Measurements from ENCODE around the gene HPF1.
A peak's percentile ranks its signal among the peaks of the same experiment; 100 is the strongest.
"Not testable (repeated sequence)": the region's sequence is repeated elsewhere in the genome, so short reads cannot be mapped to it uniquely, and the experiment has no call there.

HPF1 gene

DNA sequence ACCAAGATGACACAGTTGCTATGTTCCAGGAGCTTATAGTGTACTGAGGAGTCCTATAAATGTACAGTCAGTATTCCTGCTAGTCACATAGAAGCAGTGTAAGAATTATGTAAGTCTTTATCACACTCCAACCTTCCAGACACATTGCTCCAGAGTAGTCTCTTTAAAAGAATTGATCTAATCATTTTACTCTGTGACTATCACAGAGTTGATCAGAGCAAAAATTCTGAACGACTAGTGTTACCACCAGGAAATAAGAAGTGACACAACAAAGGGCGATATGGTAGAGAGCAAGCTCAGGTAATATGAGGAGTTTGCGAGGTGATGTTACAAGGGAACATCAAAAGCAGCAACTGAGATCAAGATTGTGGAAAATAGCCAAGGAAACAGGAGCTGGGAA, 9.0 kb upstream of the HPF1 start:
- DNase-seq: no peak
- CTCF ChIA-PET: interaction anchor here (1.1 kb wide), 1 partner anchor 25 kb away, joined by 3 read pairs; no protein-coding TSS in a partner anchor
- no peak overlapping the region for H3K27ac Mint-ChIP-seq
- H3K9me3 Mint-ChIP-seq: no peaks in the 10 kb centered on the region
- no peak overlapping the region for H3K4me3 Mint-ChIP-seq
- H3K4me1 Mint-ChIP-seq: peaks cover 4% of the 10 kb centered on the region
- H3K27me3 Mint-ChIP-seq: peaks cover 17% of the 10 kb centered on the region
- H3K36me3 Mint-ChIP-seq: no peaks in the 10 kb centered on the region

DNA sequence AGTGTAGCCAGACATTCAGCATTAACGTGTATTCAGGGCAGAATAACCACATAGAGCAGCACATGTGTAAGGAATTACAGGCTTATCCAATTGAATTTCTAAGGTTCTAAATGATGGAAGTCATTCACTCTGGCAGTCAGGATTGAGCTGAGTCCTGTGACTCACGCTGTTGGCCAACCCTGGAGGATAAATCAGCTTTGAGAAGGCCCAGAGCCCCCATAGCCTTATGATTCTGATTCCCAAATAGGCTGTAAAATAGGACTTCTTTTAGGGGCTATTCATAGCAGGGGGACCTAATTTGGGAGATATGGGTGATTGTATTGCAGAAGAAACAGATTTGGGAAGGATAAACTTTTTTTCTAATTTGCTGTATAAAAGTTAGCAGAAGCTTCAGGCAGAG, 8.1 kb upstream of the HPF1 start:
- CTCF ChIA-PET: interaction anchor here (1.1 kb wide), 1 partner anchor 26 kb away, joined by 3 read pairs; no protein-coding TSS in a partner anchor
- H3K4me3 Mint-ChIP-seq: no peak overlapping the region
- H3K9me3 Mint-ChIP-seq: no peaks in the 10 kb centered on the region
- no peak overlapping the region for H3K27ac Mint-ChIP-seq
- peaks cover 22% of the 10 kb centered on the region for H3K27me3 Mint-ChIP-seq
- H3K36me3 Mint-ChIP-seq: no peaks in the 10 kb centered on the region
- DNase-seq: no peak
- peaks cover 4% of the 10 kb centered on the region for H3K4me1 Mint-ChIP-seq

DNA sequence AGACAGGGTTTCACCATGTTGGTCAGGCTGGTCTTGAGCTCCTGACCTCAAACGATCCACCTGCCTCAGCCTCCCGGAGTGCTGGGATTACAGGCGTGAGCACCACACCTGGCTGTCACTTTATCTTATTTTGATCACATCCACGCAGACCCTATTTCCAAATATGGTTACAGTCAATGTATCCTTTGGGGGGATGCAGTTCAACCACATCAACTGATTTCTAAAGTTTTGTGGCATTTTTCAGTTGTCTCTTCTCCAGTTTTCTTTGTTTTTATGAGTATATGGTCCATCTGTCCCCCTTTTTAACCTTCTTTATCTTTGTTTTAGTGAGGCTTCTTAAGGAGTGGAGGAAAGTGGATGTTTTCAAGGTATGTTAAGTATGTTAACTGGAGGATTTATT, 4.1 kb upstream of the HPF1 start:
- Mint-ChIP-seq H3K4me1 (peaks cover 15% of the 10 kb centered on the region), H3K9me3 (no peaks in the 10 kb centered on the region), H3K4me3 (no peak overlapping the region), H3K27ac (no peak overlapping the region), H3K27me3 (peaks cover 30% of the 10 kb centered on the region), H3K36me3 (no peaks in the 10 kb centered on the region)
- no peak for DNase-seq
- CTCF ChIA-PET: no interaction called here

DNA sequence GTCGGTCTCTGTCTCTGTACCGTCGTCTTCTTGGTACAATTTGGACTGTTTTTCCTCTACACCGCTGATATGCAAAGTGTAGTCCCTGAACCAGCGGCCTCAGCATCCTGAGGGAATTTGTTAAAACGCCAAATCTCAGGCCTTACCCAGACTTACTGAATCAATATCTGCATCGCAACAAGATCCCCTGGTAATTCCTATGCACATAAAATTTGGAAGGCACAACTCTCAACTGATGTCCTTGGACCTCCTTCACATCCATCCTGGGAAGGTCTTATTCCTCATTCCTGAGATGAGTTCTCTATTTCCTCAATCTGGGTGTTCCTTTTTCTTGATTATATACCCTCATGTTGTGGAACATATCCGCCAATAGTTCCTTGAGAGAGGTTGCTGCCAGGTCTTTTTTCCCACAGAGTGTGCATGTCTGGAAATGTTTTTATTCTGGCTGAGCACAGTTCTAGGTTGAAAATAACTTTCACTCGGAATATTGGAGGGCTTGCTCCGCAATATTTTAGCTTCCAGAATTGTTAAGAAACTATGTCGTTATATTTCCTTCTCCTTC, 738 bp upstream of the HPF1 start:
- H3K4me1 Mint-ChIP-seq: peaks cover 26% of the 10 kb centered on the region

DNA sequence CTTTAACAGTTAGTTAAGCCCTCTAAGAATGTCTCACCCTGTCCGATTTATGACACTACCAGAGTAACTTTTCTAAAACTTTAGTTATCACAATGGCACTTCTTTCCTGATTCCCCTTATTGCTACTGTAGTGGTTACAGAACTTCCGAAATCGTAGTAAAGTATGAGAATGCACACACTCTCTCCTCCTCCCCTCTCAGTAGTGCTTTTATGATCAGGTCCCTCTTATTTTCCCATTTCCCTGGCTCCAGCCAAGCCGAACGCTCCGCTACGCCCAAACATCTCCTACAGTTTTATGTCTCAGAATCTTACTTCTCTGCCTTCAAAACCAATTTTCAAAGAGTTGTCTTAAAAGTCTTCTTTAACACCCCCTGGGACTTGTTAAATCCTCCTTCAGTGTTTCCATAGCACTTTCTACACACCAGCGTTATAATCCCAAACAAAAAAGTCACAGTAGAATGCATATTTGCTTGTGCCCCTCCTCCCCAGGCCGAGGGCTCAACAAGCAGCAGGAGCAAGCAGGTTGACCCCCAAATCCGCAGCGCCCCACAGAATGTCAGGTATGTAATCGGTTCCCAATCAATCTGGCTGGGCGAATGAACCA, 671 bp downstream of the HPF1 start:
- CTCF ChIA-PET: no interaction called here
- Mint-ChIP-seq H3K4me1 (peaks cover 26% of the 10 kb centered on the region), H3K4me3 (peak overlapping the region; percentile 81), H3K27me3 (peaks cover 27% of the 10 kb centered on the region), H3K9me3 (no peaks in the 10 kb centered on the region), H3K36me3 (peaks cover 4% of the 10 kb centered on the region), H3K27ac (peak overlapping the region; percentile 33)
- DNase-seq: no peak

More for the DNA sequence above, 738 bp upstream of the HPF1 start:
- no peak for DNase-seq
- Mint-ChIP-seq H3K36me3 (no peaks in the 10 kb centered on the region), H3K27me3 (peaks cover 27% of the 10 kb centered on the region), H3K27ac (no peak overlapping the region), H3K4me3 (peak overlapping the region; percentile 81), H3K9me3 (no peaks in the 10 kb centered on the region)
- CTCF ChIA-PET: no interaction called here

DNA sequence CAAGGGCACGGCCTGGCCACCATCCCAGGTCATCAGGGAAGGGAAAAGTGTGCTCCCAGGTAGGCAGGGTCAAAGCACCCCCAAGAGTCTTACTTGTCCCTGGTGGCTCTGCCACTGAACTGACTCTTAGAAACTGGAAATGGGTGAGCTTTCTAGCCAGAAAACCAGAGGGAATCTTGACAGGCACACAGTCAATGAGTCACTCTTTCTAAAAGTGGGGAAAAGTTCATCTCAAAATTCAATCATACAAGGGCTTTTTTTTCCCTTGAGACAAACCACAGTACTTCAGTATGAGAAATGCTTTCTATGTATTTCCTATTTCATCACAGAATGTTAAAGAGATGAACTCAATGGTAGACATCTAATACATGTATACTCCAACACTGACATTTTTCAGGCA, 12.5 kb downstream of the HPF1 start:
- Mint-ChIP-seq H3K4me1 (no peaks in the 10 kb centered on the region), H3K9me3 (no peaks in the 10 kb centered on the region), H3K36me3 (peaks cover 19% of the 10 kb centered on the region), H3K4me3 (no peak overlapping the region), H3K27me3 (no peaks in the 10 kb centered on the region), H3K27ac (no peak overlapping the region)
- no peak for DNase-seq
- CTCF ChIA-PET: interaction anchor here (1.4 kb wide), 1 partner anchor 10 kb away, joined by 3 read pairs; no protein-coding TSS in a partner anchor

DNA sequence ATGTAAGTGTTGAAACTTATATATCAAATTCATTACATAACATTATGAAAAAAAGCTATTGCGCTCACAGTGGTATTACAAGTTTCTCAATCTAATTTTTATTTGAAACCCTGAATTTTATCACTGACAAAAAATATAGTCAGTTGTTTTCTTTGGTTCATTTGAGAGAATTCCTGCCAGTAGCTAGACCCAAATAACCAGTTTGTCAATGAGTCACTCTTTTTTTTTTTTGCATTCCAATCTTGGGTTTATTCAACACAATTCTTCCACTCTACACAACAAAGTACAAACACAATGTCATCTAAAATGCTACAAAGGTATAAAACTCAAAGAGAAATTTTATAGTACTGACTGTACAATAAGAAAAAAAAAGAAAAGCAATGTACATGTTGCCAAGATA, 13.1 kb downstream of the HPF1 start:
- Mint-ChIP-seq H3K9me3 (no peaks in the 10 kb centered on the region), H3K27me3 (no peaks in the 10 kb centered on the region), H3K27ac (no peak overlapping the region), H3K4me1 (no peaks in the 10 kb centered on the region), H3K36me3 (peaks cover 19% of the 10 kb centered on the region), H3K4me3 (no peak overlapping the region)
- CTCF ChIA-PET: interaction anchor here (1.4 kb wide), 1 partner anchor 11 kb away, joined by 3 read pairs; no protein-coding TSS in a partner anchor
- no peak for DNase-seq

DNA sequence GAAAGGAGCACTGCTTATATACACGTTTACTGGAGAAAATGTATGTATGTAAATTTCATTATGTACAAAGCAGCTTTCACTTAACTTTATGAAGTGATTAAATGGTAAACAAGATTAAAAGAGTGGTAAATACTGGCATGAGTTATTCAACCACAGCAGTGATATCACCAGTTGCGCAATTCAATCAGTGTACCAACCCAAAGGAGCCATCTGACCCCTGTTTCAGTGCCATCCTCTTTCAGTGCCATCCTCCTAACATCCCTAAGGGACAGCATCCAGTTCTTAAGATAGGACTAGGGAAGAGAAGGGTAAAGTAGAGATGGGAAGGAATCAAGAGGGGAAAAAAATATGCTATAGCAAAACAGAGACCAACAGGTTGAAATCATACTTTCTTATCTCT, 16.2 kb downstream of the HPF1 start:
- no peaks in the 10 kb centered on the region for H3K9me3 Mint-ChIP-seq
- CTCF ChIA-PET: no interaction called here
- H3K27ac Mint-ChIP-seq: no peak overlapping the region
- H3K36me3 Mint-ChIP-seq: peaks cover 29% of the 10 kb centered on the region
- no peak overlapping the region for H3K4me3 Mint-ChIP-seq
- no peak for DNase-seq
- no peaks in the 10 kb centered on the region for H3K27me3 Mint-ChIP-seq
- H3K4me1 Mint-ChIP-seq: no peaks in the 10 kb centered on the region

DNA sequence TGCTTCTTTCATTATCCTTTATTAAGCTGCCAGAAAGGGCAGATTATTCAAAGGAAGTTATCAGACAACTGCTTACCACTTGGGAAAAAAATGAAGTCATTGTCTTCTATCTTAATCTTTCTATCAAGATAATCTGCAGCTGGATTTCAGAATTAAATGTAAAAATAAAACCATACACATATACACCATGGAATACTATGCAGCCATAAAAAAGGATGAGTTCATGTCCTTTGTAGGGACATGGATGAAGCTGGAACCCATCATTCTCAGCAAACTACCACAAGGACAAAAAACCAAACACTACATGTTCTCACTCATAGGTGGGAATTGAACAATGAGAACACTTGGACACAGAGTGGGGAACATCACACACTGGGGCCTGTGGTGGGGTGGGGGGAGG, 19.1 kb downstream of the HPF1 start:
- H3K4me1 Mint-ChIP-seq, H3K9me3 Mint-ChIP-seq, H3K27me3 Mint-ChIP-seq, H3K4me3 Mint-ChIP-seq, DNase-seq, H3K27ac Mint-ChIP-seq, CTCF ChIA-PET: not testable (repeated sequence)
- peaks cover 36% of the 10 kb centered on the region for H3K36me3 Mint-ChIP-seq

DNA sequence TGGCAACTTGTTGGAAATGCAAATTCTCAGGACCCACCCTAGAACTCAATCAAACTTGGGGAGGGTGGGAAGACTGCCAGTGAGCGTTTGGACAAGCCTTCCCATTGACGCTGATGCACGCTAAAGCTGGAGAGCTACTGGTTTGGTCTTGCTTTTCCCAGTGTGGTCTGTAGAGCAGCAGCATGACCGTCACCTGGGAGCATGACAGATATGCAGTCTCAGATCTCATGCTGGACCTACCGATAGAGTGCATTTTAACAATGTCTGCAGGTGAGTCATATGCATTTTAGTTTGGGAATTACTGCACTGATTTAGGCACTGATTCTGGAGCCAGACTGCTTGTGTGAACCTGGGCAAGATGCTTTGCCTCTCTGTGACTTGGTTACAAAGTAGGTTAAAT, 27.2 kb downstream of the HPF1 start:
- CTCF ChIA-PET: no interaction called here
- no peak overlapping the region for H3K4me3 Mint-ChIP-seq
- H3K4me1 Mint-ChIP-seq: no peaks in the 10 kb centered on the region
- H3K36me3 Mint-ChIP-seq: peaks cover 13% of the 10 kb centered on the region
- H3K27ac Mint-ChIP-seq: no peak overlapping the region
- H3K9me3 Mint-ChIP-seq: no peaks in the 10 kb centered on the region
- H3K27me3 Mint-ChIP-seq: no peaks in the 10 kb centered on the region
- DNase-seq: no peak

DNA sequence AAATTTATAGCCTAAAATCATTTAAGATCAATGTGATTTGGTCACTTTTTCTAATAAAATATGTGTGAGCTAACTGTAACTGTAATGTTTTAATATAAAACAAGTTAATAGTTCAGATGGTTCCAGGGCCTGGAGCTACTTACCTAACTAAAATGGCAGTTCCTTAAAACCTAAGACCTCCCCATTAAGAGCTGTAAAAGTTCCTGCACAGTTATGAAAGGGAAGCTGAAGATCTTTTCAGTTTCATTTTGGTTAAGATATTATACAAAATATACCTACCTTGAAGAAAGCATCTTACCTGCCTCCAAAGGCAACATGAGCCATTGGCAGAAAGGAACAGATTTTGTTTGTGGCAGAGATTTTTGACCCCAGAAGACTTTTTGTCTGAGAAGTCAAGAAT, 30.1 kb downstream of the HPF1 start:
- Mint-ChIP-seq H3K36me3 (peaks cover 11% of the 10 kb centered on the region), H3K27ac (no peak overlapping the region), H3K27me3 (no peaks in the 10 kb centered on the region), H3K4me1 (no peaks in the 10 kb centered on the region), H3K9me3 (no peaks in the 10 kb centered on the region), H3K4me3 (no peak overlapping the region)
- CTCF ChIA-PET: interaction anchor here (0.7 to 1.3 kb wide), 3 partner anchors 56 to 313 kb away, joined by 3 to 5 read pairs (median 5); partner anchors contain the start of gene NEK1
- no peak for DNase-seq

DNA sequence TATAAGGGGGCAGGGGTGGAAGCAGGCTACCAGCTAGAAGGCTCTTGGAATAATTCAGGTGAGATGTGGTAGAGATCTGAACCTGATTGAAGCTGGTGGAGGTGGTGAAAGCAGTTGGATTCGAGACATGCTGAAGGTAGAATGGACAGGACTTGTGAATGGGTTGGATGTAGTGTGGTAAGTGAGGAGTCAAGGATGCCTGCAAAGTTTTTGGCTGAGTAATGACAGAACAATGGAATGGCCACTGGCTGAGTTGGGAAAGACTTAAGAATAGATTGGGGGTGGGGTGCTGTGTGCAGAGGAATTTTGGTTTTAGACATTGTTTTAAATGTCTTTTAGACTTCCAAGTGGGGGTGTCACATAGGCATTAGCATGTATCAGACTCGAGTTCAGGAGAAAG, 33.5 kb downstream of the HPF1 start:
- H3K27me3 Mint-ChIP-seq: no peaks in the 10 kb centered on the region
- peaks cover 10% of the 10 kb centered on the region for H3K36me3 Mint-ChIP-seq
- no peak overlapping the region for H3K27ac Mint-ChIP-seq
- no peak overlapping the region for H3K4me3 Mint-ChIP-seq
- DNase-seq: no peak
- CTCF ChIA-PET: no interaction called here
- H3K9me3 Mint-ChIP-seq: no peaks in the 10 kb centered on the region
- H3K4me1 Mint-ChIP-seq: peaks cover 9% of the 10 kb centered on the region

DNA sequence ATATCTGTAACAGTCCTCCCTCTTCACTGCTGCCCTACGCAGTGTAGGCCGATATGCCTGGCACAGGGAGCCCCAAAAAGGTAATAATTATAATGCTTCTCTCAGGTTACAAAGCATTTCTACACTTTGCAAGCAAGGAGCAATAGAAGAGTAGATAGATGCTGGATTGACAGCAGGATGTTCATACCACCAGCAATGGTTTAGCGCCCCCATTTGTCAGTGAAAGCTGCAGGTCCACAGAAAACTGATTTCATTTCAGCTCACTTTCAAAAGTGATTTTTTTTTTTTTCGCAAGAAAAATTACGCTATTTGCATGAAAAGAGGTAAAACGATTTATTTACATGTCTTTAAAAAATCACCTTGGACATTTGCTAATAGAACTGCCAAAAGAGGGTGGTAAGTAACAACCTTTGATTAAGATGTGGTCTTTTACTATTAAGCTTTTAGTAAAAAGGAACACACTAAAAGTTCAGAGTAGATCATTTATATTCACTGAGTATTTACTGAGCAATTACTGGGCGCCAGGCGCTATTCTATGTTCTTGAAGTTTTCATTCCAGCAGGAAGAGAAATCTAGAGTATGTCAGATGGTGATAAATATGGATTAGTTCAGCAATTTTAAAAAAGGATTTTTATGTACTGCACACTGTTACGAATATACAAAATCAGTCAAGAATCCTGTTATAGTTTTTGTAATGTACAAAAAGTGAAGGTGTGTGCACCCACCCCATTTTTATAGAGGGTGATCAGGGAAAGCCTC, 34.4 kb downstream of the HPF1 start:
- peaks cover 9% of the 10 kb centered on the region for H3K4me1 Mint-ChIP-seq
- H3K27me3 Mint-ChIP-seq: no peaks in the 10 kb centered on the region
- H3K9me3 Mint-ChIP-seq: no peaks in the 10 kb centered on the region
- H3K4me3 Mint-ChIP-seq: no peak overlapping the region
- peaks cover 10% of the 10 kb centered on the region for H3K36me3 Mint-ChIP-seq
- CTCF ChIA-PET: interaction anchor here (1.8 kb wide), 1 partner anchor 110 kb away, joined by 6 read pairs; the partner anchor contains the start of gene NEK1
- no peak for DNase-seq
- no peak overlapping the region for H3K27ac Mint-ChIP-seq

DNA sequence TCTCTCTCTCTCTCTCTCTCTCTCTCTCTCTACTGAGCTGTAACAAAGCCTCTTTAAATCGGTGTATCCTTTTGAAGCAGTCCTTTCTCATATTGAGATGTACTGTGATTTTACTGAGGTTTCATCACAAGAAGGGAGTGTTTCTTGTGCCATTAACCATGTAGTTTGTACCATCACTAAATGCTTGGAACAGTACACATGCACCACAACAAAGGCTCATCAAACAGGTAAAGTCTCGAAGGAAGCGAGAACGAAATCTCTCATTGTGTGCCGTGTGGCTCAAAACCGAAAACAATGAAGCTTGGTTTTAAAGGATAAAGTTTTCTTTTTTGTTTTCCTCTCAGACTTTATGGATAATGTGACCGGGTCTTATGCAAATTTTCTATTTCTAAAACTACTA, 37.2 kb downstream of the HPF1 start:
- H3K27ac Mint-ChIP-seq: peak overlapping the region; percentile 40
- H3K4me1 Mint-ChIP-seq: peaks cover 9% of the 10 kb centered on the region
- CTCF ChIA-PET: interaction anchor here (1.4 kb wide), 1 partner anchor 108 kb away, joined by 3 read pairs; the partner anchor contains the start of gene NEK1
- no peaks in the 10 kb centered on the region for H3K27me3 Mint-ChIP-seq
- no peak for DNase-seq
- H3K4me3 Mint-ChIP-seq: no peak overlapping the region
- H3K9me3 Mint-ChIP-seq: no peaks in the 10 kb centered on the region
- peaks cover 17% of the 10 kb centered on the region for H3K36me3 Mint-ChIP-seq

DNA sequence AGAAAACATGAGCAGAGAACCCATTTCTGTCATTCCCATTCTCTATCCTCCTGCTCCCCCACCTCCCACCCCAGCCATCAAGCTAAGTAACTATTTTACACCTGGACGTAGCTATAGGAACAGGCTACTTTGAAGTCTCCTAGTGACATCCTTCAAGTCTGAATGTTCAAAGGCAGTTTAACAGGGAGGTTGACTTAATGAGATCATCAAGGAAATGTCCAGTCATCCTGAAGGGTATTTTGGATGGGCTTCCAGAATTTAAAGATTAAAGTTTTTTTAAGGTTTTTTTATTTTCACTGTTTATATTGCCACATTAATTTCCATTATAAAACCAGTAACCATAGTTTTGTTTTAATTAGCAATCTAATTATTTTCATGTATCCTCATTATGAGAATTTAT, 41.1 kb downstream of the HPF1 start:
- Mint-ChIP-seq H3K27ac (no peak overlapping the region), H3K9me3 (no peaks in the 10 kb centered on the region), H3K4me1 (peaks cover 9% of the 10 kb centered on the region), H3K36me3 (peaks cover 30% of the 10 kb centered on the region), H3K27me3 (no peaks in the 10 kb centered on the region), H3K4me3 (no peak overlapping the region)
- CTCF ChIA-PET: no interaction called here
- DNase-seq: no peak
